IPS-18c (cell line): ENCODE results near the gene PDK1.
"Not testable (repeated sequence)": the region's sequence is repeated elsewhere in the genome, so short reads cannot be mapped to it uniquely, and the experiment has no call there.

ENCODE experiments used
- H3K4me3 ChIP-seq: 2 replicates; pipeline ENCODE4 v1.7.0; 2013; ENCODE audit warnings: low read depth, mild to moderate bottlenecking, low read length, moderate library complexity; ENCODE audit not compliant: insufficient read depth
- H3K9me3 ChIP-seq: one replicate; pipeline ENCODE4 v1.6.1; 2013; ENCODE audit warnings: mild to moderate bottlenecking, low read length, moderate library complexity; ENCODE audit not compliant: control insufficient read depth, insufficient read depth

PDK1 gene

DNA sequence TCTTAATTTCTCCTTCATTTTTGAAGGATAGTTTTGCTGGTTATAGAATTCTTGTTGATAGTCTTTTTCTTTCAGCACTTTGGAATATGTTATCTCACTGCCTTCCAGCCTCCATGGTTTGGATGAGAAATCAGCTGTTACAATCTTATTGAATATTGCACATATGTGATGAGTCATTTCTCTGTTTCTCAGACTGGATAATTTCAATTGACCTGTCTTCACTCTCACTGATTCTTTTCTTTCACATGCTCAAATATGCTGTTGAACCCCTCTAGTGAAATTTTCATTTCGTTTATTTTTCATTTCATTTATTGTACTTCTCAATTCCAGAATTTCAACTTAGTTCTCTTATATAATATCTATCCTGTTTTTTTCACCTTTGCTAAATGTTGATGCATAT is 22.2 kb downstream of the PDK1 start:
- no peaks in the 10 kb centered on the region for H3K9me3 ChIP-seq
- H3K4me3 ChIP-seq: no peak overlapping the region

GRCh38 chr2:172578860-172579512 is 23.1 kb downstream of the PDK1 start:
- H3K9me3 ChIP-seq: no peaks in the 10 kb centered on the region
- no peak overlapping the region for H3K4me3 ChIP-seq

DNA sequence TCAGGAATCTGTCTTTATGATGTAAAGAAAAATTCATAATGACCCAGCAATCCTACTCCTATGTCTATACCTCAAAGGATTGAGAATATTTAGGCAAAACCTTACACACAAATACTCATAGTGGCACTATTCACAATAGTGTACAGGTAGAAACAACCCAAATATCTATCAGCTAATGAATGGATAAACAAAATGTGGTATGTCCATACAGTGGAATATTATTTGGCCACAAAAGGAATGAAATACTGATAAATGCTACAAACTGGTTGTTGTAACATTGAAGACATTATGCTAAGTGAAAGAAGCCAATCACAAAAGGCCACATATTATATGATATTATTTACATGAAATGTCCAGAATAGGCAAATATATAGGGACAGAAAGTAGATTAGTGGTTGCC is 24.7 kb downstream of the PDK1 start:
- Histone ChIP-seq H3K4me3 (no peak overlapping the region), H3K9me3 (no peaks in the 10 kb centered on the region)

DNA sequence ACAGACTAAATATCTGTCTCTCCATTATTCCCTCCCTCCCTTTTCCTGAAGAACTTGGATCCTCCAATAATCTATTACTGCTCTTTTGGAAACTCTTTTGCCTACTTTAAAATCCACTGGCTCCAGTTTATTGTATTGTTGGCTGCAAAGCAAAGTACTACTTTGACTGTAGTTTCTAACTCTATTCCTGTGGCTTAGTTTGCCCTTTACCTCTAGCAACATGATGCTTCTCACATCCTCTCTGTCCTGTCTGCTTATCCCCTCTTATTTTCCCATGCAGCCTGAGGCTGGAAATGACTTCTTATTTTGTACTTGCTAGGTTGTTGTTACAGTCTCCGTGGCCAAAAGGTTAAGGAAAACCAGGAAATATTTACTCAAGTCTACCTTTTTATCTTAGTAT is 26.8 kb downstream of the PDK1 start:
- Histone ChIP-seq H3K4me3 (no peak overlapping the region), H3K9me3 (no peaks in the 10 kb centered on the region)

GRCh38 chr2:172586245-172586891 is 30.5 kb downstream of the PDK1 start:
- no peaks in the 10 kb centered on the region for H3K9me3 ChIP-seq
- H3K4me3 ChIP-seq: no peak overlapping the region

DNA sequence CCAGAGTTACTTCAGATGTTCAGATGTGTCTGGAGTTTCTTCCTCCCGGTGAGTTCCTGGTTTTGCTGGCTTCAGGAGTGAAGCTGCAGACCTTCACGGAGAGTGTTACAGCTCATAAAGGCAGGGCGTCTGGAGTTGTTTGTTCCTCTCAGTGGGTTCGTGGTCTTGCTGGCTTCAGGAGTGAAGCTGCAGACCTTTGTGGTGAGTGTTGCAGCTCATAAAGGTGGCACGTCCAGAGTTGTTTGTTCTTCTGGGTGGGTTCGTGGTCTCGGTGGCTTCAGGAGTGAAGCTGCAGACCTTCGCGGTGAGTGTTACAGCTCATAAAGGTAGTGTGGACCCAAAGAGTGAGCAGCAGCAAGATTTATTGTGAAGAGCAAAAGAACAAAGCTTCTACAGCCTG is 31.3 kb downstream of the PDK1 start:
- not testable (repeated sequence) for H3K4me3 ChIP-seq, H3K9me3 ChIP-seq

DNA sequence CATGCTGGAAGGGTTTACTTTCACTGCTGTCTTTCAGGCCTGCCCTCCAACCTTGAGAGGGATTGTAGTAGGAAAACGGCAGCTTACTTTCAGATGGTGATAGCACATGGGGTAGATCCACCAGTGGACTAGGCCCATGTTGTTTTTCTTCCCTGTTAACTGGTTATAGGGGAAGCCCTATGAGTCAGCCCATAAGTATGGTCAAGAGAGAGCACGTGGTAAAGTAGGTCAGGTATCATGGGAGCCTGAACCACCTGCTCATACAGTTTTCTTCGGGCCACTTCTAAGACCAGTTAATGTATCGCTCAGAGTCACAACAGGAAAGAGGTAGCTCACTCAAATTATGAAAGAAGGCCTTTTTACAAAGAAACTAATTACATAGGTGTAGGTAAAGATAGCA is 33.0 kb downstream of the PDK1 start:
- H3K9me3 ChIP-seq: no peaks in the 10 kb centered on the region
- no peak overlapping the region for H3K4me3 ChIP-seq

DNA sequence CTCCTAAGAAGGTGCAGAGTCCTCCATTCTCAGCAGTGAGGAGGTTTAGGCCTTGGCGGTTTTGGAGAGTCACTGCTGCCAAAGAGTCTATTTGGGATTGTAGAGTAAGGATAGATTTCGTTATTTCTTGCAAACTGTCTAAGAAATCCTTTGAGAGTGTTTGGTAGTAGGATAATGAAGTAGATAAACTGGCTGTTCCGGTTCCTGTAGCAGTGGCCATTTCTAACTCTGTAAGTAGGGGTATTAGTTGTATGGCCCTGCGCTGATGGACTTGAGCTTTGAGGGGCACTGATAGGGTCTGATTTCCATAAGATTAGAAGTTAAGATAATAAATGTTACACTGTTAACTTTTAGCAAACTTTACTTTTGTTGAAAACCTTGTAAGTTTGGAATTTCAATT is 35.5 kb downstream of the PDK1 start:
- not testable (repeated sequence) for H3K9me3 ChIP-seq, H3K4me3 ChIP-seq

DNA sequence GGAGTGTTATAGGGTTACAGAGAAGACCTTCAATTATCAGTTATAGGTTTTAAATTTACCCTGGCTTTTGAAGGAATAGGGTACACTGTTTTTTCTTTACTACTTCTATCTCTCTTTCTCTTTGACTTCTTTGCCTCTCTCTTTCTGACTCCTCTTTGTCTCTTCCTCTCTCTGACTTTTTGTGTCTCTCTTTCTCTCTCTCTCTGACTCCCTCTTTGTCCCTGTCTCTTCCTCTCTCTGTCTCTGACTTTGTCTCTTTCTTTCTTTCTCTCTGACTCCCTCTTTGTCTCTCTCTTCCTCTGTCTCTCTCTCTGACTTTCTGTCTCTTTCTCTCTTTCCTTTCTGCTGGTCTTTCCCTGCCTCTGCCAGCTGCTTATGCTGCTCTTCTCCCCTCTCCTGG is 36.3 kb downstream of the PDK1 start:
- not testable (repeated sequence) for H3K9me3 ChIP-seq

DNA sequence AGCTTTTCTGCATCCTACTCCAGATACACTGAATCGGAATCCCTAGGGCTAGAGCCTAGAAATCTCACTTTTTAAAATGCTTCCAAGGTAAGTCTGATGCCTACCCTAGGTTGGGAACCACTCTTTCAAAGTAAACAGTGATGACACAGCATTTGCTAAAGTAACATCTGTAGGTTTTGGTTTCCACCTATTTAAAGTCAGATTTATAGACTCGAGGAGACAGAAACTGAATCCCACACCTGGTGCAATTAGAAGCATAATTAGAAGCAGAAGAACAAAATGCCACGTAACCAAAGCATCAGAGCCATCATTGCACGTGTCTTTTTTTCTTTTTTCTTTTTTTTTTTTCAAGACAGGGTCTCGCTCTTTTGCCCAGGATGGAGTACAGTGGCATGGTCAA is 40.9 kb downstream of the PDK1 start:
- Histone ChIP-seq H3K4me3 (no peak overlapping the region), H3K9me3 (no peaks in the 10 kb centered on the region)

More for the DNA sequence above, 36.3 kb downstream of the PDK1 start:
- H3K4me3 ChIP-seq: not testable (repeated sequence)

- no peak overlapping the region for H3K4me3 ChIP-seq
Observed at GRCh38 chr2:172597176-172597842, 41.4 kb downstream of the PDK1 start.

GRCh38 chr2:172599947-172600346 is 44.1 kb downstream of the PDK1 start:
- Histone ChIP-seq H3K4me3 (no peak overlapping the region), H3K9me3 (no peaks in the 10 kb centered on the region)

More at GRCh38 chr2:172597176-172597842, 41.4 kb downstream of the PDK1 start:
- no peaks in the 10 kb centered on the region for H3K9me3 ChIP-seq

DNA sequence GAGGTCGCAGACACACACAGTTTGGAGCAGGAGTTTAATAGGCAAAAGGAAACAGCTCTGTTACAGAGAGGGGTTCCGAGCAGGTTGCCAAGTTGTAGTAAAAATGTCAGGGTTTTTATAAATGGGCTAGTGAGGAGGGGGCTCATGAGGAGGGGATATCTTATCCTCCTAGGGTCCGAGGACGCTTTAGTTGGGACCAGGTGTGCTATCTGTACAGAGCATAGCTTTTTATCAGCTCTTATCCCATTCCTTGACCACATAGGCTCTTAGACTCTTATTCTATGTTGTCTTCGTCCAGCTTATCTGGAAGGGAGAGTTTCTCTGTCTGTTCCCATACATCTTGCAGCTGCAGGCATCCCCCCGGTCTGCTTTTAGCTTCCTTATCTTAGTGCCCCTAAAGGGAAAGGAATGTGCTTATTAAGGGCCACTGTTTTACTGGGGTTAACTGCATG is 44.7 kb downstream of the PDK1 start:
- Histone ChIP-seq H3K4me3 (no peak overlapping the region), H3K9me3 (no peaks in the 10 kb centered on the region)

DNA sequence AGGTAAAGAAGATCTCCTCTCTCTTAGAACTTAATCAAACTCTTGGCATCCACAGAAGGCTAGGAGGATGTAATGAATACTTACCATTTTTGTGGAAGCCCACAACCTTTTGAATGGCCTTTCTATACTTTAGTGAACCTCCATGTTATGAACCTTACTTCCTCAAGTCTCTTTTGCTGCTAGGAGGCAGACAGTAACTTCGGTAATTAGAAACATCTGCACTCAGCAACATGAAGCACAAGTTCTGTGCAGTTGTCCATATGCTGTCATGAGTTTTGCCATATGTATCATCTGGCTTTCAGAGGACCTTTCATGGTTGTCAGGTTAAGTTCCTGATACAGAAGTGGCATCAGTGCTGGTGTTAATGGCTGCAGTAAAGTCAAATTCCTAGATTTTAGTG is 50.4 kb downstream of the PDK1 start:
- H3K9me3 ChIP-seq: no peaks in the 10 kb centered on the region
- H3K4me3 ChIP-seq: no peak overlapping the region

DNA sequence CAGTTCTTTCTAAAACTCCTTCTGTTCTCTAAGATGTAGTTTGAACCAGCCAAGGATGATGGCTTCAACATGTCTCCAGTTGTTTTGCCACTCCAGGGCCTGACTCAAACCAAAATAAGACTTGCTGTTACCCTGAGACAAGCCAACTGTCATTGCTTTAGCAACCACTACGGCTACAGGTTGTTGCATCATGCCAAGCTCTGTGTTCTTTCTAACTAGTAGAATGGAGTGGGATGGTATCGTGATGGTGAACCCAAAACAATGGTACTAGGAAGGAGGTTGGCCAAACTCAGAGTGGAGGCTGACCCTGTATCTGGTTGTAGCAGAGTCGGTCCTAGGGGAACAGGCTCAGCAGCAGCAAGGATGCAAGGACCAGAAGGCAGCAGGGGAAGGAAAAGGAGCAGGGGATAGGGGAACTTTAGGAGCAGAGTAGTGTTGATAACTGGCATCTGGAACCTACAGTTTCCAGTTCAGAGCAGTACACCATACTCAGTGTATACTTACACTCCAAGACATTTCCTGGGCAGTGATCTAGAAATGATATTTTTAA is 51.6 kb downstream of the PDK1 start:
- Histone ChIP-seq H3K4me3 (no peak overlapping the region), H3K9me3 (no peaks in the 10 kb centered on the region)

GRCh38 chr2:172609488-172609887 is 53.6 kb downstream of the PDK1 start:
- Histone ChIP-seq H3K4me3 (no peak overlapping the region), H3K9me3 (no peaks in the 10 kb centered on the region)

- no peak overlapping the region for H3K4me3 ChIP-seq
- H3K9me3 ChIP-seq: no peaks in the 10 kb centered on the region
Observed at GRCh38 chr2:172612051-172612450, 56.2 kb downstream of the PDK1 start.

DNA sequence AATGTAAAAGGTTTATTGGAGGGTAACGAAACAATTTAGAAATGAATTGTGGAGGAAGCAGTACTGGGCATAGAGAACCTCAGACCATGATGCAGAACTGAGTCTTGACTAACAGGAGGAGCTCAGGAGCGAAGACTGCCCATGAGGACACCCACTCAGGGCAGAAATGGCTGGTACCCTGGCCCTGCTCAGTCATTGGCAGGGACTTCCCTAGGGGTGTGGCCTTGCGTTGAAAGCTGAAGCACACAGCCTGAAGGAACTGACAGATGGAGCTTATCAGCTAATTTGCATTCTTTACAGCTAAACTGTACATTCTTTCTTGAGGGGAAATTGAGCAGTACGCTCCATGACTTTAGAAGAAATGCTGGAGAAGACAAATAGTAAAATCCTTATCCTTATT is 57.1 kb downstream of the PDK1 start:
- no peak overlapping the region for H3K4me3 ChIP-seq
- H3K9me3 ChIP-seq: no peaks in the 10 kb centered on the region
